ENCODE measurements around the gene SPOCK1.

The SPOCK1 gene

DNA sequence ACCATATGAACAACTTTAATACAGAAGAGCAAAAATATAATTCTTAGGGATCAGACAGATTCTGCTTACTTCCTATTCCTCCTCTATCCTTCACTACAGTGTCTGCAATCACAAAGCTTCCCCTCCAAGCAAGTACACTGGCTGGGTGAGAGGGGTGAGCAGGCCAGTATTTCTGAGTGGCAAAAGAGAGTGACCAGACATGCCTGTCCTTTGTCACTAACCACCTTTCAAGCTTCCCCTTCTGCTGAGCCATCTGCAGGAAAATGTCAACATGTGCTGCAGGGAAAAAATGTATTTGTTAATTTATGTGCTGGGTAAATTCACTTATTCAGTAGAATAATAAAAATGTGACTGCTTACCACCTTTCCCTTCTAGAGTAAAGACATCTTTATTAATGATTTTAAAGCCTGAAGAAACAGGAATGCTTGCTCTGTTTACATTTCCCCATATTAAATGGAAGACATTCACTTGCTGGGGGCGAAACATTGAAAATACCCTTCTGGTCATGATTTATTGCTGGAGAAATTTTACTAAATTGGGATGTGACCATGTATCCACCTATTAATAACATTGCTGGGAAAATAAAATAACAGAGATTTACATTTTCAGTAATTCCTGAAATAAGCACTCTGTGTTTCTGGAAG, 84.9 kb downstream of the SPOCK1 start:
- ChIA-PET CTCF (no interaction called here), POLR2A (no interaction called here)
- TF ChIP-seq SUZ12 (IDR thresholded peaks at IDR 0.05) (no peak), ARNT (IDR thresholded peaks at IDR 0.05) (no peak), FOXK2 (IDR thresholded peaks at IDR 0.05) (no peak), LEF1 (IDR thresholded peaks at IDR 0.05; ENCODE audit: borderline replicate concordance) (no peak), CTBP1 (IDR thresholded peaks at IDR 0.05; ENCODE audit: borderline replicate concordance) (no peak), FOXA1 (IDR thresholded peaks at IDR 0.05) (no peak), TARDBP (IDR thresholded peaks at IDR 0.05) (no peak), ELF4 (IDR thresholded peaks at IDR 0.05) (no peak), L3MBTL2 (conservative IDR thresholded peaks at IDR 0.05) (no peak), FOXM1 (IDR thresholded peaks at IDR 0.05; ENCODE audit: borderline replicate concordance) (no peak), SP1 (IDR thresholded peaks at IDR 0.05) (no peak), BHLHE40 (IDR thresholded peaks at IDR 0.05; ENCODE audit: borderline replicate concordance) (no peak), ZNF384 (IDR thresholded peaks at IDR 0.05) (no peak), HDGF (IDR thresholded peaks at IDR 0.05; ENCODE audit: borderline replicate concordance) (no peak), NFRKB (IDR thresholded peaks at IDR 0.05) (no peak)
- TF ChIP-seq, protein P1, sequence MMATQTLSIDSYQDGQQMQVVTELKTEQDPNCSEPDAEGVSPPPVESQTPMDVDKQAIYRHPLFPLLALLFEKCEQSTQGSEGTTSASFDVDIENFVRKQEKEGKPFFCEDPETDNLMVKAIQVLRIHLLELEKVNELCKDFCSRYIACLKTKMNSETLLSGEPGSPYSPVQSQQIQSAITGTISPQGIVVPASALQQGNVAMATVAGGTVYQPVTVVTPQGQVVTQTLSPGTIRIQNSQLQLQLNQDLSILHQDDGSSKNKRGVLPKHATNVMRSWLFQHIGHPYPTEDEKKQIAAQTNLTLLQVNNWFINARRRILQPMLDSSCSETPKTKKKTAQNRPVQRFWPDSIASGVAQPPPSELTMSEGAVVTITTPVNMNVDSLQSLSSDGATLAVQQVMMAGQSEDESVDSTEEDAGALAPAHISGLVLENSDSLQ (IDR thresholded peaks at IDR 0.05): no peak
- DNase-seq (ENCODE audit: extremely low spot score): no peak

DNA sequence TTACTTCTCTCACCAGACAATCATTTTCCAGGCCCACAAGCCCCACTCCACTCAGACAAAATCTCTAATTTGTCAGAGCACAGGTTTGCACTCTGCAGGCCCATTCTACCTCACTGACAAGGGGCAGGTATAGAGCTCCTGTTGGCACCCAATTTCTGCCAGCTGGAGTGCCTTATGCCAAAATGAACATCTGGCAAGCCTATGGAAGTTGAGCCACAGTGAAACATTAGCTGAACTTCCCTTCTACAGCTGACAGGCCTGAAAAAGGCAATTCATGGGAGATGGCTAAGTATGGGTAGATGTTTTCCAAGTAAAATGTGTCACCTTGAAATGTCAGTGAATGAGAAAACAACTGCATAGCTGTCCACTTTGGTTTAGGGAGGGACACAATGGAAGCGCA, 87.0 kb downstream of the SPOCK1 start:
- no peak for TF ChIP-seq HDGF (IDR thresholded peaks at IDR 0.05; ENCODE audit: borderline replicate concordance)
- TF ChIP-seq NFRKB (IDR thresholded peaks at IDR 0.05): no peak
- no peak for TF ChIP-seq SUZ12 (IDR thresholded peaks at IDR 0.05)
- TF ChIP-seq FOXA1 (IDR thresholded peaks at IDR 0.05): no peak
- no peak for TF ChIP-seq FOXM1 (IDR thresholded peaks at IDR 0.05; ENCODE audit: borderline replicate concordance)
- TF ChIP-seq L3MBTL2 (conservative IDR thresholded peaks at IDR 0.05): no peak
- no peak for TF ChIP-seq ELF4 (IDR thresholded peaks at IDR 0.05)
- TF ChIP-seq SP1 (IDR thresholded peaks at IDR 0.05): no peak
- no peak for TF ChIP-seq LEF1 (IDR thresholded peaks at IDR 0.05; ENCODE audit: borderline replicate concordance)
- TF ChIP-seq TARDBP (IDR thresholded peaks at IDR 0.05): no peak
- no peak for TF ChIP-seq ZNF384 (IDR thresholded peaks at IDR 0.05)
- TF ChIP-seq, protein P1 (IDR thresholded peaks at IDR 0.05): no peak
- no peak for DNase-seq (ENCODE audit: extremely low spot score)
- POLR2A ChIA-PET: no interaction called here
- CTCF ChIA-PET: no interaction called here

DNA sequence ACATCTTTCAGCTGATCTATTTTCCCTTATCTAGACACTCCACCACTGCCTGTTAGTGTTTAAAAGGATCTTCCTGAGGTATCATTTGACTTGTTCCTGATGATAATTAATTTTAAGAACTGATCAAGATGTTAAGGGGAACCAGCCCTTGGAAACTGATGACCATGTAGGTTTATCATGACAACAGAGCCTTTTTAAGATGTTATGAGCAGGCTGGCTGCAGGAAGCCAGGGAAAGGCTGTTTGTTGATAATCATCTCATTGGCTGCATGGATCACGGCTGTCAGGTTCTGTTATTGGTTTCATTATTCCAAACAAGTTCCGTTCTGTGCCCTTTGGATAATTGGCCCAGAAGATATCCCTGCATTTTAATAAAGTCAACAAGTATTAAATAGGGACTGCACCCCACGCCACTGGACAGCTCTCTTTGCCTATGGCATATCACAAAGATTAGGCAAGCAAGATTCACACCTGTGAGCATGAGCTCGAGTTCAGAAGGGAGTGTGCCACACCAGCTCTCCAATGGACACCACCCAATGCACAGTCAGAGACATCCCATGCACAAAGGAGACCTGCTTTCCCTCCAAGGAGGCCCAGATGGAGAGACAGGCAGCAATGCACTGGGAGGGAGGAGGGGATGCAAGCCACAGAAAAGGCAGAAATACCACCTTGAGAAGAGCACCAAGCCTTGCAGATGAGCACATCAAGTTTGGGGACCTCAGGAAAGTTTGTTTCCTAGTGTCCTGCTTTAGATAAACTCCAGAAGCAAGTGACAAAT, 88.7 kb downstream of the SPOCK1 start:
- ChIA-PET CTCF (no interaction called here), POLR2A (no interaction called here)
- TF ChIP-seq SUZ12 (IDR thresholded peaks at IDR 0.05) (no peak), ELF4 (IDR thresholded peaks at IDR 0.05) (no peak), FOXA1 (IDR thresholded peaks at IDR 0.05) (no peak), L3MBTL2 (conservative IDR thresholded peaks at IDR 0.05) (no peak), NFRKB (IDR thresholded peaks at IDR 0.05) (no peak), LEF1 (IDR thresholded peaks at IDR 0.05; ENCODE audit: borderline replicate concordance) (no peak), FOXM1 (IDR thresholded peaks at IDR 0.05; ENCODE audit: borderline replicate concordance) (no peak), CTBP1 (IDR thresholded peaks at IDR 0.05; ENCODE audit: borderline replicate concordance) (no peak), HDGF (IDR thresholded peaks at IDR 0.05; ENCODE audit: borderline replicate concordance) (no peak), ZNF384 (IDR thresholded peaks at IDR 0.05) (no peak), ARNT (IDR thresholded peaks at IDR 0.05) (no peak), BHLHE40 (IDR thresholded peaks at IDR 0.05; ENCODE audit: borderline replicate concordance) (no peak), SP1 (IDR thresholded peaks at IDR 0.05) (no peak), TARDBP (IDR thresholded peaks at IDR 0.05) (no peak), FOXK2 (IDR thresholded peaks at IDR 0.05) (no peak)
- TF ChIP-seq, protein P1 (IDR thresholded peaks at IDR 0.05): no peak
- no peak for DNase-seq (ENCODE audit: extremely low spot score)

DNA sequence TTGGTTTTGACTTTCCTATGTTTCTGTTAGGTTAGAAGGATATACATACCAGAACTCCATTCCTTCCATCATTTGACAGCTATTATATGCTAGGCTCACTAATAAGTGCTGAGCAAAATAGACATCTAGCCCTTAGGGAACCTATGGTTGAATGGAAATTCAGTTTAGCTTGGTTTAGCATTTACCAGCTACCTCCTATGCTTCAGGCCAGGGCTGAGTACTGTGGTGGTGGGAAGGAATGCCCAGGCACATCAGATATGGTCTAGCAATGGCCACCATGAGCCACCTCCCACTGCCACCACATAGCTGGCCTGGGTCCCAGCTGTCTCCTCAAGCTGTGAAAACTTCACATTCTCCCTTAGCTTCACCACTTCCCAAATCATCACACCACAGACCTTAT, 89.4 kb downstream of the SPOCK1 start:
- DNase-seq (ENCODE audit: extremely low spot score): no peak
- ChIA-PET CTCF (no interaction called here), POLR2A (no interaction called here)
- TF ChIP-seq, protein P1 (IDR thresholded peaks at IDR 0.05): no peak
- no peak for TF ChIP-seq BHLHE40 (IDR thresholded peaks at IDR 0.05; ENCODE audit: borderline replicate concordance)
- TF ChIP-seq TARDBP (IDR thresholded peaks at IDR 0.05): no peak
- no peak for TF ChIP-seq NFRKB (IDR thresholded peaks at IDR 0.05)

DNA sequence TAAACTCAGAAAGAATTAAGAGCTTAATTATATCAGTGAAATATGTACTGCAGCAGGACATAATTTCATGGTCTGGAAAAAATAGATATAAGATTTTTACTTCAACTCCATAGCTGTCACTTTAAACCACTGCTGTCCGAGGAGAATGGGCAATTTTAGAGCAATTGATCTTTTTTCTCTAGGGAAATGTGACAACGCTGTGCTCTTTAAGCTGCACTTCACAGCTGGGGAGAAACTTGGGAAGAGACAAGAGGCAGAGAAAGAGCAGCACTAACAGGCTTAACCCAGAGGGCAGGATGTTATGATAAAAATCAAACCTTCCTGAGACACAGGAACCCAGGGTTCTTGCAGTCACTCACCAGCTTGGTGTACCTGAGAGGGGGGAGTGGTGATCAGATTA, 92.0 kb downstream of the SPOCK1 start:
- DNase-seq (ENCODE audit: extremely low spot score): no peak

More for the DNA sequence above, 92.0 kb downstream of the SPOCK1 start:
- TF ChIP-seq ARNT (IDR thresholded peaks at IDR 0.05): no peak
- TF ChIP-seq NFRKB (IDR thresholded peaks at IDR 0.05): no peak
- TF ChIP-seq FOXM1 (IDR thresholded peaks at IDR 0.05; ENCODE audit: borderline replicate concordance): no peak
- TF ChIP-seq, protein P1 (IDR thresholded peaks at IDR 0.05): no peak
- no peak for TF ChIP-seq SUZ12 (IDR thresholded peaks at IDR 0.05)
- ChIA-PET CTCF (no interaction called here), POLR2A (no interaction called here)

Data from HEK293T (cell line).